ENCODE results near the gene PCGF1. TPM values are rescaled to one million over a fixed set of nuclear protein-coding genes. Genes with fewer than 3 reads are reported as not detected.

Gene PCGF1
- total and polyA plus RNA-seq, 2 of the 13 experiments (the other 11 are each of a cell fraction or from before 2014, with no cell fraction given) = 20.4 to 22.6 TPM

DNA sequence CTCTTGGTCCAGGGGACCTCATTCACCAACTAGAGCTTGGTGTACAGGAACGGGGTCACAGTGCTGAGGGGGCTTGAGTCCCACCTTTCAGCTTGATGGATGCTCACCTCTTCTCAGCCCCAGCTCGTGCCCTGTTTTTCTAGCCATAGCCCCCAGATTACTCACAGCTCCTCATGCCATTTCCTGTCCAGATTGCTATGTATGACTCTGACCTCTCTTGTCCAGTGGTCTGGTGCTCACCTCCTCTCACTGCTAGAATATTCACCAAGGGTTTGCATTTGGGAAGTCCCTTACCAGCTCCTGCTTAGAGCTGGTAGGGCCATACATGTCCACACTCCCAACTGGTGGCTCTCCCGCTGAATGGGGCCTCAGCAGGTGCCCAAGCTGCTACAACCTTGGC, 13.9 kb downstream of the PCGF1 start:
- Histone ChIP-seq H3K4me2 (ENCODE audit: low read depth, low read length) (no peak overlapping the region), H3K4me3 (replicated peaks in 1 of 3; ENCODE audit: insufficient read depth in 1 of 3, low read depth in 2 of 3, low read length in 3 of 3) (no peak overlapping the region), H3K27me3 (ENCODE audit: control insufficient read depth in 1 of 2, insufficient read depth in 2 of 2, low read length in 2 of 2) (no peaks in the 10 kb centered on the region), H3K9me3 (ENCODE audit: low read length) (no peaks in the 10 kb centered on the region), H3K36me3 (replicated peaks in 1 of 2; ENCODE audit: control insufficient read depth in 1 of 2, insufficient read depth in 2 of 2, low read length in 2 of 2) (peaks cover 35 to 46% of the 10 kb centered on the region in 2 experiments), H3K9ac (ENCODE audit: insufficient read depth, low read depth, low read length) (no peak overlapping the region), H2AFZ (ENCODE audit: low read length) (no peak overlapping the region), H3K4me1 (ENCODE audit: insufficient read depth, low read length) (peaks cover 72% of the 10 kb centered on the region), H3K27ac (ENCODE audit: extremely low read length, insufficient read depth, low read length) (no peak overlapping the region), H4K20me1 (ENCODE audit: insufficient read depth, low read length) (no peaks in the 10 kb centered on the region), H3K79me2 (ENCODE audit: insufficient read depth, low read length) (peaks cover 2% of the 10 kb centered on the region)
- no peak for TF ChIP-seq EZH2 (conservative IDR thresholded peaks at IDR 0.05; ENCODE audit: low read depth, low read length)
- peak; percentile 20; the same call in 1 of the 2 replicates for TF ChIP-seq POLR2G (IDR thresholded peaks at IDR 0.05; ENCODE audit: low read depth, low read length)
- DNase-seq (ENCODE audit: low spot score) (no peak), ATAC-seq (no peak), FAIRE-seq (no peak)
- in situ Hi-C loops (cut with HindIII; ENCODE audit: extremely low pct_ligation_motif_present, low pct_unique_long_range_greater_than_20kb) = no loop called here
- 100% methylated on average over 3 of the region's 3 CpGs for WGBS (ENCODE audit: low lambda C conversion rate)
- CTCF ChIA-PET (ENCODE audit: low intra/inter-chr PET ratio, low total read pairs) = no interaction called here
- intact Hi-C loops (cut with micrococcal nuclease; ENCODE audit: unreplicated experiment) = loop anchor here (10.0 kb wide), 1 partner anchor 1799 kb away; no protein-coding TSS in a partner anchor
- BruUV-seq (replicated peaks) = TSS peak; percentile 3
- POLR2A ChIA-PET = interaction anchor here (0.9 to 3.1 kb wide), 6 partner anchors 8 to 35 kb away, joined by 3 to 23 read pairs (median 9); partner anchors contain the start of genes CCDC142, PCGF1, TTC31 and WBP1

DNA sequence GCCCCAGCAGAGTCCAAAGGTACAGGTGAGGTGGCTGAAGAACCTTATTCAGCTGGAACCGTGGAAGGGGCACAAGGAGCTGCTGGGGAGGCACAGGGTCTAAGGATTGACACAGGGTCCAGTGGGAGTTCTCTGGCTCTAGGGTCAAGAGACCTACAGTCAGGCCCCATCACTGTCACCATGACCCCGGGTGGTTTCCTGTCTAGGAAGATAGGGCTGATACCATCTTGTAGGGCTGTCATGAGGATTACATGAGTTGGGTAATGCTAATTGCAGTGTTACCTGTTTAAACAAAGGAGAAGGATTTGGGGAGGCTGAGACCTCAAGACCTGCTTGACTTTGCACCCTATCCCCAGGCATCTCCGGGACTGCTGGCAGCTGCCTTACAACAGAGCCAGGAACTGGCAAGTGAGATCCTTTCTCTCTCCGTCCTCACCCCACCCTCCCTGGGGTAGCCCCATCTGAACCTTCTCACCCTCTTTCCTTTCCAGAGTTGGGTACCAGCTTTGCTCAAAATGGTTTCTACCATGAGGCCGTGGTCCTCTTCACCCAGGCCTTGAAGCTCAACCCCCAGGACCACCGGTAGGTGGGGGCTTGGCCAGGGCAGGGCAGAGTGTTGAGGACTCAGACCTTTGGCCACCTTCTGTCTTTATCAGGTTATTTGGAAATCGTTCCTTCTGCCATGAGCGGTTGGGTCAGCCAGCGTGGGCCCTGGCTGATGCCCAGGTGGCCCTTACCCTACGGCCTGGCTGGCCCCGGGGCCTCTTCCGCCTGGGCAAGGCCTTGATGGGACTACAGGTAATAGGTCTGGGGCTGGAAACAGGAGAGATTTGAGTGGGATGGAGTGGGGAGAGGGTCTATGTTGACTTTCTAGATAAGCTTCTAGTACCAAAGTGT, 15.6 kb downstream of the PCGF1 start:
- BruUV-seq (replicated peaks) = no TSS peak
- Histone ChIP-seq H3K4me1 (ENCODE audit: insufficient read depth, low read length) (peaks cover 71% of the 10 kb centered on the region), H3K27me3 (ENCODE audit: control insufficient read depth in 1 of 2, insufficient read depth in 2 of 2, low read length in 2 of 2) (no peaks in the 10 kb centered on the region), H3K79me2 (ENCODE audit: insufficient read depth, low read length) (no peaks in the 10 kb centered on the region), H3K9ac (ENCODE audit: insufficient read depth, low read depth, low read length) (no peak overlapping the region), H3K4me2 (ENCODE audit: low read depth, low read length) (no peak overlapping the region), H3K27ac (ENCODE audit: extremely low read length, insufficient read depth, low read length) (no peak overlapping the region), H3K9me3 (ENCODE audit: low read length) (no peaks in the 10 kb centered on the region), H4K20me1 (ENCODE audit: insufficient read depth, low read length) (no peaks in the 10 kb centered on the region), H3K36me3 (replicated peaks in 1 of 2; ENCODE audit: control insufficient read depth in 1 of 2, insufficient read depth in 2 of 2, low read length in 2 of 2) (peaks cover 35 to 48% of the 10 kb centered on the region in 2 experiments), H2AFZ (ENCODE audit: low read length) (no peak overlapping the region), H3K4me3 (replicated peaks in 1 of 3; ENCODE audit: insufficient read depth in 1 of 3, low read depth in 2 of 3, low read length in 3 of 3) (no peak overlapping the region)
- ChIA-PET CTCF (ENCODE audit: low intra/inter-chr PET ratio, low total read pairs) (no interaction called here), POLR2A (interaction anchor here (2.1 to 3.1 kb wide), 3 partner anchors 9 to 12 kb away, joined by 13 to 23 read pairs (median 13); partner anchors contain the start of genes CCDC142 and TTC31)
- in situ Hi-C loops (cut with HindIII; ENCODE audit: extremely low pct_ligation_motif_present, low pct_unique_long_range_greater_than_20kb) (no loop called here), intact Hi-C loops (cut with micrococcal nuclease; ENCODE audit: unreplicated experiment) (loop anchor here (10.0 kb wide), 1 partner anchor 1797 kb away; no protein-coding TSS in a partner anchor)
- TF ChIP-seq SP1 (IDR thresholded peaks at IDR 0.05) (no peak), SP1 (CRISPR knock-in tag; IDR thresholded peaks at IDR 0.05) (no peak), ZNF652 (CRISPR knock-in tag; IDR thresholded peaks at IDR 0.05; ENCODE audit: borderline replicate concordance, low read depth) (no peak), EP300 (IDR thresholded peaks at IDR 0.05; ENCODE audit: low read depth in 2 of 2, low read length in 2 of 2) (peak in 1 of 2 experiments; percentile 61; a peak in 1 of 4 replicates), EP300 (CRISPR knock-in tag; IDR thresholded peaks at IDR 0.05; ENCODE audit: borderline replicate concordance) (no peak)
- DNase-seq (ENCODE audit: low spot score) (no peak), FAIRE-seq (no peak), ATAC-seq (no peak)
- 91% methylated on average over 12 of the region's 12 CpGs for WGBS (ENCODE audit: low lambda C conversion rate)
